Duodenal mucosa (tissue), 2 donors: Measurements from ENCODE around the gene RAP1A.

Experiments
- H3K27ac ChIP-seq: one replicate; pipeline ENCODE4 v1.7.0; 2013; ENCODE audit warnings: low read depth, low read length
- H3K27me3 ChIP-seq, 2 donors: one replicate each; pipeline ENCODE4 v1.7.0; 2013; ENCODE audit warnings: low read length in 2 of 2, control low read depth in 1 of 2; ENCODE audit not compliant: insufficient read depth in 2 of 2, control insufficient read depth in 1 of 2
- H3K36me3 ChIP-seq, 2 donors: one replicate each; pipeline ENCODE4 v1.7.0; 2013; ENCODE audit warnings: low read length in 2 of 2, control low read depth in 1 of 2; ENCODE audit not compliant: insufficient read depth in 2 of 2, control insufficient read depth in 1 of 2
- H3K4me1 ChIP-seq, 2 donors: one replicate each; pipeline ENCODE4 v1.7.0; 2013; ENCODE audit warnings: low read length in 2 of 2, control low read depth in 1 of 2; ENCODE audit not compliant: insufficient read depth in 2 of 2, control insufficient read depth in 1 of 2
- H3K4me3 ChIP-seq, 2 donors: one replicate each; pipeline ENCODE4 v1.7.0; 2013; ENCODE audit warnings: low read length in 2 of 2, low read depth in 1 of 2
- H3K9ac ChIP-seq, 2 donors: one replicate each; pipeline ENCODE4 v1.7.0; 2013; ENCODE audit warnings: low read length in 2 of 2, low read depth in 1 of 2
- H3K9me3 ChIP-seq, 2 donors: one replicate each; pipeline ENCODE4 v1.7.0; 2013; ENCODE audit warnings: low read length in 2 of 2, control low read depth in 1 of 2; ENCODE audit not compliant: control insufficient read depth in 1 of 2

The RAP1A gene

GRCh38 chr1:111643696-111644095 lies 24.1 kb downstream of the RAP1A start:
- Histone ChIP-seq H3K27me3 (no peaks in the 10 kb centered on the region), H3K27ac (no peak overlapping the region), H3K4me3 (no peak overlapping the region), H3K9me3 (no peaks in the 10 kb centered on the region), H3K9ac (no peak overlapping the region), H3K4me1 (peaks cover 9 to 25% of the 10 kb centered on the region in 2 donors), H3K36me3 (peaks cover 4% of the 10 kb centered on the region in 2 donors)

GRCh38 chr1:111644506-111644905 lies 24.9 kb downstream of the RAP1A start:
- Histone ChIP-seq H3K4me1 (peaks cover 14 to 18% of the 10 kb centered on the region in 2 donors), H3K27ac (no peak overlapping the region), H3K9ac (no peak overlapping the region), H3K9me3 (no peaks in the 10 kb centered on the region), H3K27me3 (no peaks in the 10 kb centered on the region), H3K4me3 (no peak overlapping the region), H3K36me3 (peaks cover 4 to 6% of the 10 kb centered on the region in 2 donors)

DNA sequence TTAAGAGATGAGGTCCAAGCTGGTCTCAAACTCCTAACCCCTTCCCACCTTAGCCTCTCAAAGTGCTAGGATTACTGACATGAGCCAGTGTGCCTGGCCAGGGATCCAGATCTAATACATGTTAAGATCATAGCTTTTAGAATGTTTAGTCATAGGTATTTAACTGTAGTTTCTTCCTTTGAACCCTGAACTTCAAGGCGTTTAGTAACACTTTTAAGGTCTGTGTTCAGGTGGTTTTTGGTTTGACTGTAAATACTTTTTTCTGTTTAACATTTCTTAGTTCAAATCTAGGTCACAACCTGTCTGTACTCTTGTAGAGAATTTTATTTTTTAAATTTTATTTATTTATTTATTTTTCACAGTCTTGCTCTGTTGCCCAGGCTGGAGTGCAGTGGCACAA lies 28.1 kb downstream of the RAP1A start:
- Histone ChIP-seq H3K4me3 (no peak overlapping the region), H3K9me3 (no peaks in the 10 kb centered on the region), H3K27ac (no peak overlapping the region), H3K36me3 (peaks cover 4 to 6% of the 10 kb centered on the region in 2 donors), H3K9ac (no peak overlapping the region), H3K4me1 (peaks cover 5 to 17% of the 10 kb centered on the region in 2 donors), H3K27me3 (no peaks in the 10 kb centered on the region)

DNA sequence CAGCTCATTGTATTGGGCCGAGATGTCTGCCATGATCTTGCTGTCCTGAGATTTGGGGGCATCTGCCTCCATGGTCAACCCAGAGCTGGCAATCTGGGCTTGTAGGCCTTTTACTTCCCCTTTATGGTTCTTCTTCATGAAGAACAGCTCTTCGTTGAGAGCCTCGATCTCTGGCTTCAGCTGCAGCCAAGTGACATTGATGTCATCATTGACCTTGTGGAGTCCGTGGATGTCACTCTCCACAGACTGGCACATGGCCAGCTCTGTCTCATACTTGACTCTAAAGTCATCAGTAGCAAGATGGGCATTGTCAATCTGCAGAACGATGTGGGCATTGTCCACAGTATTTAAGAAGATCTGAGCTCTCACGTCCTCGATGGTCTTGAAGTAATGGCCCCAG lies 29.2 kb downstream of the RAP1A start:
- no peaks in the 10 kb centered on the region for H3K9me3 ChIP-seq
- no peak overlapping the region for H3K4me3 ChIP-seq
- no peak overlapping the region for H3K27ac ChIP-seq
- no peaks in the 10 kb centered on the region for H3K27me3 ChIP-seq
- peaks cover under 1 to 6% of the 10 kb centered on the region in 2 donors for H3K36me3 ChIP-seq
- peaks cover 8 to 19% of the 10 kb centered on the region in 2 donors for H3K4me1 ChIP-seq
- H3K9ac ChIP-seq = no peak overlapping the region

DNA sequence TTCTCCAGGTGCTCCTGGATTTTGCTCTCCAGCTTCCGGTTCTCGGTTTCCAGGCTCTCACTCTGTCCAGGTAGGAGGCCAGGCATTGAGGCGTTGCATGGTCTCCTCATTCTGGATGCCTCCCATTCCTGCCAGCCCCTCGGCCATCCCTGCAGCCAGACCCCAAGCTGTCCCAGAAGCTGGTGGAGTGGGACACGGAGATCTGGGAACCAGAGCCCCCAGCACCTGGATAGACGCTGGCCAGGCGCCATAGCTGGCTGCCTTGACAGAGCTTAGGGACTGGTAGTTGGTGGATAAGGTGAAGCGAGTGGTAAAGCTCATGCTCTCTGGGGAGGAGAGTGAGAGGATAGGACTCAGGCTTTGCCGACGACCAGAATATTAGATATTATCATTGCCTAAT lies 29.6 kb downstream of the RAP1A start:
- Histone ChIP-seq H3K27me3 (no peaks in the 10 kb centered on the region), H3K36me3 (peaks cover 0 to 6% of the 10 kb centered on the region in 2 donors), H3K9me3 (no peaks in the 10 kb centered on the region), H3K4me3 (no peak overlapping the region), H3K4me1 (peaks cover 10 to 20% of the 10 kb centered on the region in 2 donors), H3K9ac (no peak overlapping the region), H3K27ac (no peak overlapping the region)

GRCh38 chr1:111649648-111650047 lies 30.1 kb downstream of the RAP1A start:
- no peak overlapping the region for H3K4me3 ChIP-seq
- H3K9ac ChIP-seq = no peak overlapping the region
- H3K9me3 ChIP-seq = no peaks in the 10 kb centered on the region
- H3K36me3 ChIP-seq = peaks cover 0 to 6% of the 10 kb centered on the region in 2 donors
- H3K27me3 ChIP-seq = no peaks in the 10 kb centered on the region
- H3K27ac ChIP-seq = no peak overlapping the region
- peaks cover 10 to 20% of the 10 kb centered on the region in 2 donors for H3K4me1 ChIP-seq

- Histone ChIP-seq H3K36me3 (peaks cover 0 to 1% of the 10 kb centered on the region in 2 donors), H3K9ac (no peak overlapping the region), H3K27me3 (no peaks in the 10 kb centered on the region), H3K27ac (no peak overlapping the region), H3K9me3 (no peaks in the 10 kb centered on the region), H3K4me1 (peaks cover 9 to 19% of the 10 kb centered on the region in 2 donors), H3K4me3 (no peak overlapping the region)
Observed at GRCh38 chr1:111653709-111654108, 34.1 kb downstream of the RAP1A start.

- no peaks in the 10 kb centered on the region for H3K36me3 ChIP-seq
- no peaks in the 10 kb centered on the region for H3K9me3 ChIP-seq
- no peak overlapping the region for H3K4me3 ChIP-seq
- peaks cover 15 to 16% of the 10 kb centered on the region in 2 donors for H3K4me1 ChIP-seq
- H3K27ac ChIP-seq = no peak overlapping the region
- no peak overlapping the region for H3K9ac ChIP-seq
- no peaks in the 10 kb centered on the region for H3K27me3 ChIP-seq
Observed at GRCh38 chr1:111654839-111655238, 35.2 kb downstream of the RAP1A start.

- H3K4me1 ChIP-seq = peaks cover 28 to 29% of the 10 kb centered on the region in 2 donors
- H3K9ac ChIP-seq = no peak overlapping the region
Observed at GRCh38 chr1:111656086-111657017, 36.8 kb downstream of the RAP1A start.

GRCh38 chr1:111658622-111659021 lies 39.0 kb downstream of the RAP1A start:
- no peak overlapping the region for H3K9ac ChIP-seq
- H3K27me3 ChIP-seq = no peaks in the 10 kb centered on the region
- H3K4me3 ChIP-seq = no peak overlapping the region
- peaks cover 27 to 28% of the 10 kb centered on the region in 2 donors for H3K4me1 ChIP-seq
- H3K9me3 ChIP-seq = no peaks in the 10 kb centered on the region
- H3K27ac ChIP-seq = no peak overlapping the region
- H3K36me3 ChIP-seq = no peaks in the 10 kb centered on the region

More at GRCh38 chr1:111656086-111657017, 36.8 kb downstream of the RAP1A start:
- no peak overlapping the region for H3K4me3 ChIP-seq
- H3K36me3 ChIP-seq = no peaks in the 10 kb centered on the region
- no peaks in the 10 kb centered on the region for H3K9me3 ChIP-seq
- H3K27me3 ChIP-seq = no peaks in the 10 kb centered on the region
- no peak overlapping the region for H3K27ac ChIP-seq
